ENCODE data around the gene MBNL2. TPM values are rescaled to one million over a fixed set of nuclear protein-coding genes. Genes with fewer than 3 reads are reported as not detected.

Gene MBNL2
- total RNA-seq, 1 experiment from 2014 or later: 0.17 TPM

- no peak overlapping the region for H3T11ph ChIP-seq (ENCODE audit: low read length)
- H3K23me2 ChIP-seq (ENCODE audit: insufficient read length, low read depth, low read length, poor library complexity, severe bottlenecking): no peaks in the 10 kb centered on the region
- no peak overlapping the region for H3K23ac ChIP-seq (ENCODE audit: insufficient read length, low read depth, low read length)
- no peaks in the 10 kb centered on the region for H3K79me2 ChIP-seq (ENCODE audit: insufficient read depth, low read length)
- WGBS (ENCODE audit: extremely low coverage, insufficient read length, low lambda C conversion rate): no CpG with 5 or more reads among the region's 8 CpGs
- H3K27me3 ChIP-seq (ENCODE audit: insufficient read depth, low read length): no peaks in the 10 kb centered on the region
- no peak overlapping the region for H3K4ac ChIP-seq (ENCODE audit: low read depth, low read length)
- Mint-ChIP-seq H3K27ac (no peak overlapping the region), H3K4me1 (no peaks in the 10 kb centered on the region), H3K36me3 (ENCODE audit: insufficient read depth in 1 of 3, low read depth in 3 of 3) (no peaks in the 10 kb centered on the region), H3K27me3 (ENCODE audit: low read depth) (peaks cover 7% of the 10 kb centered on the region), H3K9me3 (no peaks in the 10 kb centered on the region), H3K4me3 (no peak overlapping the region)
- H3K9ac ChIP-seq (ENCODE audit: extremely low read depth, insufficient read length, low read length): no peak overlapping the region
- no peaks in the 10 kb centered on the region for H4K20me1 ChIP-seq (ENCODE audit: control insufficient read depth, insufficient read depth, insufficient read length)
- no peak for TF ChIP-seq CTCF (conservative IDR thresholded peaks at IDR 0.05)
- H2BK20ac ChIP-seq (ENCODE audit: low read depth, low read length, poor library complexity, severe bottlenecking): no peak overlapping the region
- no peak overlapping the region for H3K27ac ChIP-seq (ENCODE audit: insufficient read length, low read depth, low read length)
- no peak overlapping the region for H2BK120ac ChIP-seq (ENCODE audit: low read depth, low read length, poor library complexity, severe bottlenecking)
- H2BK12ac ChIP-seq (ENCODE audit: insufficient read length, low read depth, low read length): no peak overlapping the region
- H3K4me1 ChIP-seq (ENCODE audit: insufficient read depth, low read length): no peaks in the 10 kb centered on the region
- no peaks in the 10 kb centered on the region for H3K9me3 ChIP-seq (ENCODE audit: control insufficient read depth, low read depth, low read length)
- no peak overlapping the region for H2AFZ ChIP-seq (ENCODE audit: low read length)
- no peak overlapping the region for H3K18ac ChIP-seq (ENCODE audit: insufficient read length, low read depth, low read length)
- no peak overlapping the region for H4K91ac ChIP-seq (ENCODE audit: insufficient read length, low read depth, low read length)
- H4K8ac ChIP-seq (replicated peaks; ENCODE audit: insufficient read length, low read depth, low read length): no peak overlapping the region
- H4K5ac ChIP-seq (ENCODE audit: insufficient read length, low read depth, low read length): no peak overlapping the region
- no peak for DNase-seq
- H3K4me2 ChIP-seq (ENCODE audit: insufficient read depth, insufficient read length, low read length): no peak overlapping the region
- H2BK5ac ChIP-seq (ENCODE audit: insufficient read length, low read length): no peak overlapping the region
- H3K56ac ChIP-seq (ENCODE audit: insufficient read length, low read depth, low read length): no peak overlapping the region
- H3K79me1 ChIP-seq (ENCODE audit: insufficient read depth, low read depth, low read length, poor library complexity, severe bottlenecking): no peaks in the 10 kb centered on the region
- H3K14ac ChIP-seq (ENCODE audit: insufficient read depth, low read length): no peak overlapping the region
- no peak overlapping the region for H2BK15ac ChIP-seq (ENCODE audit: low read depth, low read length)
- no peak overlapping the region for H2AK5ac ChIP-seq (ENCODE audit: insufficient read length, low read length)
Measured at GRCh38 chr13:97342936-97343335, 120.8 kb downstream of the MBNL2 start.

Measured in H9 (cell line).